RKO (cell line): ENCODE results near the gene CDCA3.
"Not testable (repeated sequence)": the region's sequence is repeated elsewhere in the genome, so short reads cannot be mapped to it uniquely, and the experiment has no call there.

Experiments used
- DNase-seq: peaks from one replicate; pipeline ENCODE4 v3.0.0-alpha.2; 2016; ENCODE audit warnings: low spot score

Gene CDCA3

GRCh38 chr12:6872073-6873048 lies 21.3 kb upstream of the CDCA3 start:
- DNase-seq: peak; percentile 83

- DNase-seq: peak; percentile 66
These were observed 20.2 kb upstream of the CDCA3 start for GRCh38 chr12:6871052-6871957.

- not testable (repeated sequence) for DNase-seq
These were observed 19.2 kb upstream of the CDCA3 start for GRCh38 chr12:6870304-6870703.

- DNase-seq: peak; percentile 65
These were observed 18.2 kb upstream of the CDCA3 start for GRCh38 chr12:6869049-6870021.

- peak; percentile 72 for DNase-seq
These were observed 17.3 kb upstream of the CDCA3 start for GRCh38 chr12:6868211-6869048.

GRCh38 chr12:6867413-6868210 lies 16.5 kb upstream of the CDCA3 start, which contains the start of gene TPI1:
Gene TPI1, plus strand, starts transcription at chr12:6867531. Its CDS starts 36 bp downstream, at chr12:6867567.
- DNase-seq: peak; percentile 85

- DNase-seq: no peak
These were observed 15.9 kb upstream of the CDCA3 start for GRCh38 chr12:6866920-6867412.

GRCh38 chr12:6866163-6866919 lies 15.3 kb upstream of the CDCA3 start:
- DNase-seq: no peak

GRCh38 chr12:6865307-6865706 lies 14.2 kb upstream of the CDCA3 start:
- DNase-seq: not testable (repeated sequence)

GRCh38 chr12:6863586-6864321 lies 12.7 kb upstream of the CDCA3 start:
- DNase-seq: no peak

GRCh38 chr12:6863033-6863432 lies 11.9 kb upstream of the CDCA3 start:
- no peak for DNase-seq

GRCh38 chr12:6861391-6861790 lies 10.3 kb upstream of the CDCA3 start:
- no peak for DNase-seq

- no peak for DNase-seq
These were observed 9.9 kb upstream of the CDCA3 start for GRCh38 chr12:6860942-6861341.

- DNase-seq: no peak
These were observed 9.0 kb upstream of the CDCA3 start for GRCh38 chr12:6860116-6860515.

GRCh38 chr12:6858799-6859198 lies 7.7 kb upstream of the CDCA3 start:
- DNase-seq: no peak

- DNase-seq: no peak
These were observed 4.2 kb upstream of the CDCA3 start for GRCh38 chr12:6855322-6855721.

GRCh38 chr12:6854036-6854435 lies 3.0 kb upstream of the CDCA3 start:
- no peak for DNase-seq

GRCh38 chr12:6853626-6854025 lies 2.5 kb upstream of the CDCA3 start:
- DNase-seq: no peak
